ENCODE measurements around the gene MGAT4A.

GRCh38 chr2:98607104-98607503 lies 123.8 kb downstream of the MGAT4A start:
- TF ChIP-seq, protein P1, sequence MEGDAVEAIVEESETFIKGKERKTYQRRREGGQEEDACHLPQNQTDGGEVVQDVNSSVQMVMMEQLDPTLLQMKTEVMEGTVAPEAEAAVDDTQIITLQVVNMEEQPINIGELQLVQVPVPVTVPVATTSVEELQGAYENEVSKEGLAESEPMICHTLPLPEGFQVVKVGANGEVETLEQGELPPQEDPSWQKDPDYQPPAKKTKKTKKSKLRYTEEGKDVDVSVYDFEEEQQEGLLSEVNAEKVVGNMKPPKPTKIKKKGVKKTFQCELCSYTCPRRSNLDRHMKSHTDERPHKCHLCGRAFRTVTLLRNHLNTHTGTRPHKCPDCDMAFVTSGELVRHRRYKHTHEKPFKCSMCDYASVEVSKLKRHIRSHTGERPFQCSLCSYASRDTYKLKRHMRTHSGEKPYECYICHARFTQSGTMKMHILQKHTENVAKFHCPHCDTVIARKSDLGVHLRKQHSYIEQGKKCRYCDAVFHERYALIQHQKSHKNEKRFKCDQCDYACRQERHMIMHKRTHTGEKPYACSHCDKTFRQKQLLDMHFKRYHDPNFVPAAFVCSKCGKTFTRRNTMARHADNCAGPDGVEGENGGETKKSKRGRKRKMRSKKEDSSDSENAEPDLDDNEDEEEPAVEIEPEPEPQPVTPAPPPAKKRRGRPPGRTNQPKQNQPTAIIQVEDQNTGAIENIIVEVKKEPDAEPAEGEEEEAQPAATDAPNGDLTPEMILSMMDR (IDR thresholded peaks at IDR 0.05; ENCODE audit: low read length): no peak
- TF ChIP-seq EZH2 (IDR thresholded peaks at IDR 0.05; ENCODE audit: borderline replicate concordance, low read length): no peak
